ENCODE results near the gene ADAMTS13.

Gene ADAMTS13

GRCh38 chr9:133505901-133506652 is 83.9 kb downstream of the ADAMTS13 start:
- in situ Hi-C loops (cut with MboI; ENCODE audit: low sequenced_read_pairs), result no loop called here

- in situ Hi-C loops (cut with MboI; ENCODE audit: low sequenced_read_pairs), result no loop called here
Measured at GRCh38 chr9:133506653-133507038, 84.5 kb downstream of the ADAMTS13 start.

GRCh38 chr9:133507246-133507965 is 85.2 kb downstream of the ADAMTS13 start:
- in situ Hi-C loops (cut with MboI; ENCODE audit: low sequenced_read_pairs), result no loop called here

- in situ Hi-C loops (cut with MboI; ENCODE audit: low sequenced_read_pairs), result no loop called here
Measured at GRCh38 chr9:133508046-133508445, 85.9 kb downstream of the ADAMTS13 start.

All from HL-60/S4 (cell line).